Smooth muscle cell (in vitro differentiated cells): ENCODE results near the gene CYP4B1. TPM values are rescaled to one million over a fixed set of nuclear protein-coding genes. Genes with fewer than 3 reads are reported as not detected.
"Not testable (repeated sequence)": the region's sequence is repeated elsewhere in the genome, so short reads cannot be mapped to it uniquely, and the experiment has no call there.

ENCODE experiments used
- DNase-seq: peaks from one replicate; lab custom pipeline; 2025; ENCODE audit not compliant: unreplicated experiment; lab: John Stamatoyannopoulos, UW
- H2AFZ ChIP-seq: fragments of 200-600 bp; sonication (generic); 2 replicates; pipeline ENCODE4 v1.6.0; 2016; ENCODE audit warnings: antibody characterized with exemption, low read depth, mild to moderate bottlenecking
- H3F3A ChIP-seq: fragments of 200-600 bp; sonication (generic); 2 replicates; pipeline ENCODE4 v1.6.0; 2017; ENCODE audit warnings: antibody characterized with exemption, low read depth
- H3K27ac ChIP-seq: fragments of 200-600 bp; sonication (generic); 2 replicates; pipeline ENCODE4 v1.5.1; 2016; ENCODE audit warnings: low read depth, mild to moderate bottlenecking
- H3K27me3 ChIP-seq: fragments of 200-600 bp; sonication (generic); 2 replicates; pipeline ENCODE4 v1.6.1; 2016; ENCODE audit warnings: low read depth, mild to moderate bottlenecking
- H3K36me3 ChIP-seq: fragments of 200-600 bp; sonication (generic); 2 replicates; pipeline ENCODE4 v1.5.1; 2016; ENCODE audit warnings: low read depth
- H3K4me1 ChIP-seq: fragments of 200-600 bp; sonication (generic); 2 replicates; pipeline ENCODE4 v1.5.1; 2016; ENCODE audit warnings: low read depth
- H3K4me2 ChIP-seq: fragments of 200-600 bp; sonication (generic); 2 replicates; pipeline ENCODE4 v1.6.0; 2016; ENCODE audit warnings: mild to moderate bottlenecking
- H3K4me3 ChIP-seq: fragments of 200-600 bp; sonication (generic); 2 replicates; pipeline ENCODE4 v1.5.1; 2016; ENCODE audit warnings: mild to moderate bottlenecking
- H3K79me2 ChIP-seq: fragments of 200-600 bp; sonication (generic); 2 replicates; pipeline ENCODE4 v1.6.0; 2016; ENCODE audit warnings: low read depth, mild to moderate bottlenecking
- H3K9ac ChIP-seq: fragments of 200-600 bp; sonication (generic); 2 replicates; pipeline ENCODE4 v1.6.0; 2016; ENCODE audit warnings: low read depth
- H3K9me3 ChIP-seq: fragments of 200-600 bp; sonication (generic); replicated peaks from 2 replicates; pipeline ENCODE4 v1.5.1; 2016; ENCODE audit warnings: low read depth
- H4K20me1 ChIP-seq: fragments of 200-600 bp; sonication (generic); 2 replicates; pipeline ENCODE4 v1.6.0; 2016; ENCODE audit warnings: low read depth
- CTCF ChIP-seq: fragments of 200-600 bp; sonication (generic); IDR thresholded peaks from 2 replicates; pipeline ENCODE4 v1.5.1; 2017; ENCODE audit warnings: borderline replicate concordance, mild to moderate bottlenecking, antibody characterized with exemption; ENCODE audit not compliant: insufficient read depth, poor library complexity, severe bottlenecking
- WGBS: methylation state at CpG from one replicate; pipeline ENCODE4 v1.1.7; 2016; ENCODE audit warnings: low lambda C conversion rate; 5-methylcytosine and 5-hydroxymethylcytosine counted together
- polyA plus RNA-seq: library from polyadenylated mRNA; unstranded; fragments of >200 nt; fragmentation: Nextera tagmentation; extraction: Ambion mirVana; gene quantifications from 2 replicates; pipeline ENCODE4 v1.2.1, GENCODE V29; 2016
- total RNA-seq: library from RNA; depleted of rRNA; stranded (reverse); fragments of >200 nt; gene quantifications from 2 replicates; pipeline ENCODE4 v1.2.3, GENCODE V29; 2014

CYP4B1 gene
- total and polyA plus RNA-seq, 2 experiments from 2014 or later: not detected

GRCh38 chr1:46822248-46822826, 23.5 kb downstream of the CYP4B1 start:
- Histone ChIP-seq H3K4me2 (no peak overlapping the region), H3K4me3 (no peak overlapping the region), H4K20me1 (no peaks in the 10 kb centered on the region), H3K27me3 (no peaks in the 10 kb centered on the region), H3F3A (no peaks in the 10 kb centered on the region), H3K4me1 (peaks cover 8% of the 10 kb centered on the region), H3K36me3 (no peaks in the 10 kb centered on the region), H3K79me2 (no peaks in the 10 kb centered on the region), H3K27ac (no peak overlapping the region), H3K9ac (no peak overlapping the region), H2AFZ (no peak overlapping the region), H3K9me3 (no peaks in the 10 kb centered on the region)
- WGBS: 84% methylated on average over 3 of the region's 3 CpGs
- no peak for TF ChIP-seq CTCF
- DNase-seq: no peak

- no peaks in the 10 kb centered on the region for H3K36me3 ChIP-seq
- DNase-seq: no peak
- H3K9ac ChIP-seq: no peak overlapping the region
- H3F3A ChIP-seq: no peaks in the 10 kb centered on the region
- H3K4me3 ChIP-seq: no peak overlapping the region
- peaks cover 8% of the 10 kb centered on the region for H3K4me1 ChIP-seq
- no peaks in the 10 kb centered on the region for H3K27me3 ChIP-seq
- H2AFZ ChIP-seq: no peak overlapping the region
- no peaks in the 10 kb centered on the region for H3K9me3 ChIP-seq
- no peak overlapping the region for H3K27ac ChIP-seq
- H3K79me2 ChIP-seq: no peaks in the 10 kb centered on the region
- 75% methylated on average over 2 of the region's 2 CpGs for WGBS
- no peak overlapping the region for H3K4me2 ChIP-seq
- H4K20me1 ChIP-seq: no peaks in the 10 kb centered on the region
- no peak for TF ChIP-seq CTCF
Measured at GRCh38 chr1:46823151-46823550, 24.3 kb downstream of the CYP4B1 start.

- not testable (repeated sequence) for H3K36me3 ChIP-seq, H3K4me1 ChIP-seq, H3K9ac ChIP-seq, H3K4me3 ChIP-seq, DNase-seq, H3K27ac ChIP-seq, H4K20me1 ChIP-seq, H3K27me3 ChIP-seq, H3K9me3 ChIP-seq, H3F3A ChIP-seq, H3K4me2 ChIP-seq, H2AFZ ChIP-seq, H3K79me2 ChIP-seq
- WGBS: 77% methylated on average over 2 of the region's 2 CpGs
Measured at GRCh38 chr1:46826892-46827291, 28.0 kb downstream of the CYP4B1 start.

GRCh38 chr1:46830665-46831322, 31.9 kb downstream of the CYP4B1 start:
- no peak overlapping the region for H2AFZ ChIP-seq
- no peaks in the 10 kb centered on the region for H3K9me3 ChIP-seq
- no peak overlapping the region for H3K4me3 ChIP-seq
- no peaks in the 10 kb centered on the region for H3K79me2 ChIP-seq
- no peak for TF ChIP-seq CTCF
- H3K27me3 ChIP-seq: no peaks in the 10 kb centered on the region
- no peak overlapping the region for H3K27ac ChIP-seq
- DNase-seq: no peak
- H3K4me1 ChIP-seq: no peaks in the 10 kb centered on the region
- 77% methylated on average over 10 of the region's 10 CpGs for WGBS
- no peak overlapping the region for H3K9ac ChIP-seq
- H4K20me1 ChIP-seq: no peaks in the 10 kb centered on the region
- no peak overlapping the region for H3K4me2 ChIP-seq
- no peaks in the 10 kb centered on the region for H3K36me3 ChIP-seq
- no peaks in the 10 kb centered on the region for H3F3A ChIP-seq

GRCh38 chr1:46835469-46835868, 36.6 kb downstream of the CYP4B1 start:
- not testable (repeated sequence) for H3K27ac ChIP-seq, H3K4me1 ChIP-seq, H3K27me3 ChIP-seq, H2AFZ ChIP-seq, DNase-seq, H3F3A ChIP-seq, H4K20me1 ChIP-seq, H3K4me2 ChIP-seq, H3K9me3 ChIP-seq, H3K79me2 ChIP-seq, H3K4me3 ChIP-seq, H3K36me3 ChIP-seq, H3K9ac ChIP-seq
- 70% methylated on average over 6 of the region's 6 CpGs for WGBS

- 93% methylated on average over 9 of the region's 9 CpGs for WGBS
- not testable (repeated sequence) for H3K4me2 ChIP-seq
Measured at GRCh38 chr1:46846386-46846785, 47.5 kb downstream of the CYP4B1 start.

More at GRCh38 chr1:46846386-46846785, 47.5 kb downstream of the CYP4B1 start:
- not testable (repeated sequence) for H3K4me1 ChIP-seq, H4K20me1 ChIP-seq, H3K9ac ChIP-seq, H3K79me2 ChIP-seq, H3F3A ChIP-seq, H3K4me3 ChIP-seq, H2AFZ ChIP-seq, H3K27me3 ChIP-seq, H3K36me3 ChIP-seq, H3K9me3 ChIP-seq, DNase-seq, H3K27ac ChIP-seq
